ENCODE results near the gene STN1.
"Not testable (repeated sequence)": the region's sequence is repeated elsewhere in the genome, so short reads cannot be mapped to it uniquely, and the experiment has no call there.

Gene STN1

GRCh38 chr10:103861505-103861904 lies 56.5 kb downstream of the STN1 start:
- no peak for DNase-seq (ENCODE audit: low spot score)

GRCh38 chr10:103859161-103860086 lies 58.6 kb downstream of the STN1 start:
- DNase-seq (ENCODE audit: low spot score) = peak; percentile 65

GRCh38 chr10:103858360-103858759 lies 59.6 kb downstream of the STN1 start:
- DNase-seq (ENCODE audit: low spot score) = no peak

GRCh38 chr10:103856797-103857170 lies 61.2 kb downstream of the STN1 start:
- DNase-seq (ENCODE audit: low spot score) = no peak

GRCh38 chr10:103855852-103856796 lies 61.9 kb downstream of the STN1 start:
- DNase-seq (ENCODE audit: low spot score) = no peak

- no peak for DNase-seq (ENCODE audit: low spot score)
Measured at GRCh38 chr10:103855424-103855823, 62.6 kb downstream of the STN1 start, which contains the start of gene SH3PXD2A. SH3PXD2A (minus strand) TSS chr10:103855576; CDS start chr10:103855266, 310 bp downstream.

- no peak for DNase-seq (ENCODE audit: low spot score)
Measured at GRCh38 chr10:103854686-103855391, 63.1 kb downstream of the STN1 start.

GRCh38 chr10:103854265-103854685 lies 63.7 kb downstream of the STN1 start:
- DNase-seq (ENCODE audit: low spot score) = no peak

GRCh38 chr10:103853428-103854264 lies 64.3 kb downstream of the STN1 start:
- no peak for DNase-seq (ENCODE audit: low spot score)

GRCh38 chr10:103852856-103853255 lies 65.1 kb downstream of the STN1 start:
- DNase-seq (ENCODE audit: low spot score) = no peak

- no peak for DNase-seq (ENCODE audit: low spot score)
Measured at GRCh38 chr10:103852189-103852711, 65.7 kb downstream of the STN1 start.

- DNase-seq (ENCODE audit: low spot score) = no peak
Measured at GRCh38 chr10:103851261-103851660, 66.7 kb downstream of the STN1 start.

- no peak for DNase-seq (ENCODE audit: low spot score)
Measured at GRCh38 chr10:103850572-103850895, 67.5 kb downstream of the STN1 start.

- peak; percentile 80 for DNase-seq (ENCODE audit: low spot score)
Measured at GRCh38 chr10:103849880-103850571, 68.0 kb downstream of the STN1 start.

- no peak for DNase-seq (ENCODE audit: low spot score)
Measured at GRCh38 chr10:103849212-103849877, 68.6 kb downstream of the STN1 start.

- no peak for DNase-seq (ENCODE audit: low spot score)
Measured at GRCh38 chr10:103847909-103848468, 70.0 kb downstream of the STN1 start.

GRCh38 chr10:103847346-103847745 lies 70.6 kb downstream of the STN1 start:
- no peak for DNase-seq (ENCODE audit: low spot score)

GRCh38 chr10:103845972-103846371 lies 72.0 kb downstream of the STN1 start:
- DNase-seq (ENCODE audit: low spot score) = no peak

- DNase-seq (ENCODE audit: low spot score) = not testable (repeated sequence)
Measured at GRCh38 chr10:103845346-103845745, 72.6 kb downstream of the STN1 start.

All from kidney tubule cell (primary cell).